ENCODE results near the gene WNT7A.

The WNT7A gene

GRCh38 chr3:13796701-13797460, 83.0 kb downstream of the WNT7A start:
- DNase-seq (ENCODE audit: low read depth in 1 of 2, low spot score in 1 of 2) = no peak

DNA sequence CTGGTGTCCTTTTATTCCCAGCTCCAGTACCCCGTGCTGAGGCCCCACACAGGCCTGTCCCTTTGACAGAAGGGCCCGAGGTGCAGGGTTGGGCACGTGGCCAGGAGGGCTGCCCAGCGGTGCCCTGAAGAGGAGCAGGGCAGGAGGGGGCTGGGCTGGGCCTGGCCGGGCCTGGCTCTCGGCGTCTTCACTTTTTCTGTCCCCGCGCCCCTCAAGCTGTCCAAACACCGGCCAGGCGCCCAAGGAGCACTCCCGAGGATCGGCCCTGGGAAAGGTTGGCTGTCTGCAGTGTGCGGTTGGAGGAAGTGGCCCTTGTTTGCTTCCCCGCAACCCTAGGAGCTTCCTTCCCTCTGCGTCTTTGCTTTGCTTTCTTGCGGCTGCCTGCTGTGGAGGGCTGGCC, 84.1 kb downstream of the WNT7A start:
- no peak for DNase-seq (ENCODE audit: low read depth in 1 of 2, low spot score in 1 of 2)

- no peak for DNase-seq (ENCODE audit: low read depth in 1 of 2, low spot score in 1 of 2)
These were observed 85.5 kb downstream of the WNT7A start for GRCh38 chr3:13794322-13794721.

GRCh38 chr3:13793451-13793850, 86.4 kb downstream of the WNT7A start:
- DNase-seq (ENCODE audit: low read depth in 1 of 2, low spot score in 1 of 2) = no peak

DNA sequence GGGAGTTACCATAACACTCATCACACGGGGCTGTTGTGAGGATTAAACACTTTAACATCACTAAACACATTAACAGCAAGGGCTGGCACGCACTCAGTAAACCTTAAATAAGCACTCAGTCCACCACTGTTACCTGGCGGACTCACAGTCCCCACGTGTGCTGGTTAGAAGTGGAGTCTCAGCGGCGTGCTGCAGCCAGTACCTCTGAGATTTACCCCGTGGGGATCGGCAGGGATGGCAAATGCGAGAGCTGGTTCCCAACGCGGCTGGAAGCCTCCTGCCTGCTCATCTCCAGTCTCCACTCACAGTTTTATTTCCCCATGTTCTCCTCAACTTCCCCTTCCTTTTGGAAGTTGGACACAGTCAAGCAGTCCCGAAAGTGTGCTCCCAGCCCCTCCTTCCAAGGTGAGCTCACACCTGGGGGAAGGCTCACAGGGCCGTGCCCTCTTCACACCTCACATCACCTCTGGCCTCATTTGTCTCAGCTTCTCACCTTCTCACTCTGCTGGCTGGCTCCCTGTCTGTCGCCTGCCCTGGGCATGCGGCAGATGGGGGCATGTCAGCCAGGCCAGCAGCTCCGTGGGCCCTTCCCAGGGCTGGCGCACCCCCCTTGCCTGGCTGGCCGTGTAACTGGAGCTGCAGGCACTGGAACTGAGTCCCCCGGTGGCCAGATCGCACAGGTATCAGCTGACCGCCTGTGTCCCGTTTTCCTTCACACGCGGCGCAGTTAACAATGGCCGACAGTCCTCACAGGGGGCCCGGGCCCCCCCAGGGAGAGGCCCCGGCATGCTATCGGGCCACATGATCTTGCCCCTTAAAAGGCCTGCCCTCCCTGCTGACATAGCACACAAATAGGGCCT, 87.1 kb downstream of the WNT7A start:
- DNase-seq (ENCODE audit: low read depth in 1 of 2, low spot score in 1 of 2) = no peak

- no peak for DNase-seq (ENCODE audit: low read depth in 1 of 2, low spot score in 1 of 2)
These were observed 87.8 kb downstream of the WNT7A start for GRCh38 chr3:13792051-13792490.

GRCh38 chr3:13791198-13792050, 88.4 kb downstream of the WNT7A start:
- no peak for DNase-seq (ENCODE audit: low read depth in 1 of 2, low spot score in 1 of 2)

- no peak for DNase-seq (ENCODE audit: low read depth in 1 of 2, low spot score in 1 of 2)
These were observed 89.3 kb downstream of the WNT7A start for GRCh38 chr3:13790376-13791197.

DNA sequence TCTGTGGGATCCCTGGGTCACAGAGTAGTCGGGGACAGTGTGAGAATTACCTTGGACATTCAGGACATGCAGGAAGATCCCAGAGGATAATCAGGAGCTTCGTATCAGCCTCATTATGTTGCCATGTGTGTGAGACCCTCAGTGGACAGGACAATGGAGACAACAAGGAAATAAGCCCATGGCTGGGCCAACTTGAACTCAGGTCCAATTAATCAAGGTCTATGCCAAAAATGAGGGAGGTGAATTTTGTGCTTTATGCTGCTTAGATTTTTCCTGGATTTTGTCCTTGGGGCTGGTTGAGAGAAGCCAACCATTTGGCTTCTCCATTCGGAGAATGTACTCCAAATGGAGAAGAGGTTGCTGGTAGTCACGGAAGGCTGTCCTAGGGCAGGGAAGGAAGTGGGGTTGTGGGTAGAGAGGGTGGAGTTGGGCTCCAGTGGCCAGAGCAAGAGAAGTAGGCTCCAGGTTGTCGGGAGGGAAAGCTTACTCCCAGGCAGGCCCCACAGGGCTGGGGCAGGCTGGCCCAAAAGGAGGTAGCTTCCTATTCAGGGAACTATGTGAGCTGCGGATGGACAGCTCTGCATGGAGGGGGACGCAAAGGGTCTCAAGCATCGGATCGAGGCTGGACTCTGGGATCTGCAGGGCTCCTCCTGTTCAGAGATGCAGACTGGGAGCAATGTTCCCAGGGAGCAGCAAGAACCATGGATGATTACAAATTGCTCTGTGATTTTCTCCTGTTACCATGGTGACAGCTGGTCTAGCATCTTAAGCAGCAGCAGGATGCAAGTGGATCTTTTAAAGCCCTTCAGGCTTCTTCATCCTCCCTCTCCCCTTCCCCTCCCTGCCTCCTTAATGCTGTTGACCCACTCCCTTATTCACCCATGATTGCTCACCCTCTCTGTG, 91.1 kb downstream of the WNT7A start:
- no peak for DNase-seq (ENCODE audit: low read depth in 1 of 2, low spot score in 1 of 2)

DNA sequence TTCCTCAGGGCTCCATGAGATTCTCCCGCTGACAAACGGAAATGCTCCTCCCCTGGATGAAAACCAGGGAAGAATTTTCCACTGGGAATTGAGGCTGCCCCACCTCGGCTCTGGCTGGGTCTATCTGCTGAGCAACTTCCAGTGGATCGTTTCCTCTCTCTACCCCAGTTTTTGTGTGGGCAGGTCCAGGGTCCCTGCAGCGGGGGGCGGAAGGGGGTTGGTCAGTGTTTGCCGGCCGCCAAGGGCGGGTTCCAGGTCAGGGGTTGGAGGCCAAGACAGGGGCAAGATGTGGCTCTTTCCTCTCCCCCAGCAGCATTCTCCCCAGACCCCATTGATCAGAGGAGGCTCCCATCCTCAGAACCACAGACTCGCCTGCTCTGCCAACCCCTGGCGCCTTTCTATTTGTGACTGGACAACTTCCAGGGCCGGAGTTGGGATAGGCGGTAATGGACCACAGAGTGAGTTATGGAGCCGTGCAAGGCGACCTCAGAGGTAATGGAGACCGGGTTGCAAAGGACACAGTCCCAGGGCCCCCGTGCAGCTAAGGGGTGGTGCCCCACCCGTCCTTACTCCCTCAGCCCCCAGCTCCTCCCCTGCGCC, 92.2 kb downstream of the WNT7A start:
- DNase-seq (ENCODE audit: low read depth in 1 of 2, low spot score in 1 of 2) = no peak

DNA sequence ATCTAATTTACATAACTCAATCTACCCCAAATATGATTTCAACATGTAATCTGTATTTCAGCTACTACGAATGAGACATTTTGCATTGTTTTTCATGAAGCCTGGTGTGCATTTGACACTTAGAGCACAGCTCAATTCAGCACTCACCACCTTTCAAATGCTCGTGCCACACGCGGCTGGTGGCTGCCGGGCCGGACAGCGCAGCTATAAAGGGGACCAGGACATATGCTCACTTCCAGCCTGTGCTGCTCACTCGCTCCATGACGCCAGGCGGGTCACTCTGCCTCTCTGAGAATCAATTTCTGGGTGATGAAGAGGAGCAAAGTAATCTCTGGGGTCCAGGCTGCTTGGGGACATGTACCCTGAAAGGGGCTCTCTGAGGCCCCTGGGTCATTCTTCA, 93.1 kb downstream of the WNT7A start:
- DNase-seq (ENCODE audit: low read depth in 1 of 2, low spot score in 1 of 2) = no peak

DNA sequence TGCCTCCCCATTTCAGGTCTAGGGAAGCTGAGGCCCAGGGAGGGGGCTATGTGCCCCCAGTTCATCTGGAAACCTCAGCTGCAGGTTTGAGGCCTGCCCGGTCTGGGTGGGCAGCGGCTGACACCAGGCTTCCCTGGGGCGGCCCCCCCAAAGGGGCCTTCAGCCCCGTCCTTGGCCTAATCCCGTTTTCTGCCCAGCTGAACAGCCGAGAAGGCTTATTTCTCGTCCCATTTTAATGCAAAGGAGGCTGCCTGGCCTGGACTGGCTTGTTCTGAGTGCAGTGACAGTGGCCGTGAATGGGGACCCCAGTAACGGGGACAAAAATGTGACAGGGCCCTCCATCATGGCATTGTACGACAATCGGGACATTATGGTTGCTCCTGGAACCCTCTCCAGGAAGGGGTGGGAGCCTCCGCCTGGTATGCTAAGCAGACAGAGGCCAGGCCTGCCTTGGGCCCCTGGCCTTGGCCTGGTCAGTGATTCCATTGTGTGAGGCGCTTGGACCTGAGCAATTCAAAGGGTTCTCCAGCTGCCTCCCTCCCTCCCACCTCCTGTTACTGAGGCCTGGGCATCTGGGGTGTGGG, 93.9 kb downstream of the WNT7A start:
- DNase-seq (ENCODE audit: low read depth in 1 of 2, low spot score in 1 of 2) = no peak

DNA sequence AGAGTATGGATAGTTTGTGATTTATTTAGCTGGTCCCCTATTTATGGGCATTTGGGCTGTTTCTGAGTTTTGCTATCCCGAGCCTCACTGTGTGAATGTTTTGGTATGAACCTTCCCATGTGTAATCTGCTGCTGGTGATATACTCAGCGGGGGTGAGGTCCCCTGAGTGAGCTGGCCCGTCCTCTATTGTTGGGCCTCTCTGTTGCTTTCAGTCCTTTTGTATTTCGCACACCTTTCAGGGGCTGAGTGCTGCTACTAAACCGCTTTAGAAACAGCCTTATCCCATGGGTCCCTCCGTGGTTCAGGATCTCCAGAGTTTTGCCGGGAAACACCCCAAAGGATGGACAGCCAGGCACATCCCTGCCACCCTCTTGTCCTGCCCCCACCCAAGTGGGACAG, 94.5 kb downstream of the WNT7A start:
- no peak for DNase-seq (ENCODE audit: low read depth in 1 of 2, low spot score in 1 of 2)

DNA sequence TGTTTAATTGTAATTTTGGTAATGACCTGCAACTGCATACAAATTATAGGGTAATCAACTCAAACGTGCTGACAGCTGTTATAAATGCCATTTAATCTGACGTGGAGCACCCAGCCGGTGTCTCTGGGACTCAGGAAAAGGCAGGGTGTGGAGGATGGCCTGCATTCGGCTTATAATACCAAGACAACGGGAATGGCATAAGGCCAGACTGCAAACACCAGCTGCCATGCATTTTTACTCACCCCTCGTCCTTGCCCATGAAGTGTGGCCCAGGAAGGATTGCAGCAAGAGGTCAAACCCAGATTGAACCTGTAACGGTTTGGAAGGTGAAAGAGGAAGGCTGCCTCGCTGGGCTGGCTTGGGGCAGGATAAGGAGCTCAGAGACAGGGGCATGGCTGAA, 96.4 kb downstream of the WNT7A start:
- DNase-seq (ENCODE audit: low read depth in 1 of 2, low spot score in 1 of 2) = no peak

DNA sequence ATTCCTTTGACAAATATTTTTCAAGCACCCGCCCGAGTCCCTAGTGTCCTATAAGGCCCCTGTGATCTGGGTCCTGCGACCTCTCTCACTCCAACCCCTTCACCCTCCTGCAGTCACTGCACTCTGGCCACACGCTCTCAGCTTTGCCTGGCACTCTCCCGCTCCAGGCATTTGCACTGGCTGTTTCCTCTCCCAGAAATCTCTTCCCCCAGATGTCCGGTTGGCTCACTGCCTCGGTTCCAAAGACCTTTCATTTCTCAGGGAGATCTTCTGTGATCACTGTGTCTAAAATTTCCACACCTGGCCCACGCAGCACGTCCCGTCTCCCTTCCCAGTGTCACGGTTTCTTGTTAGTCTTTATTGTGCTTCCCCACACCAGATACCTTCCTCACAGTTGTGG, 97.4 kb downstream of the WNT7A start:
- DNase-seq (ENCODE audit: low read depth in 1 of 2, low spot score in 1 of 2) = no peak

GRCh38 chr3:13781417-13781816, 98.5 kb downstream of the WNT7A start:
- DNase-seq (ENCODE audit: low read depth in 1 of 2, low spot score in 1 of 2) = no peak

DNA sequence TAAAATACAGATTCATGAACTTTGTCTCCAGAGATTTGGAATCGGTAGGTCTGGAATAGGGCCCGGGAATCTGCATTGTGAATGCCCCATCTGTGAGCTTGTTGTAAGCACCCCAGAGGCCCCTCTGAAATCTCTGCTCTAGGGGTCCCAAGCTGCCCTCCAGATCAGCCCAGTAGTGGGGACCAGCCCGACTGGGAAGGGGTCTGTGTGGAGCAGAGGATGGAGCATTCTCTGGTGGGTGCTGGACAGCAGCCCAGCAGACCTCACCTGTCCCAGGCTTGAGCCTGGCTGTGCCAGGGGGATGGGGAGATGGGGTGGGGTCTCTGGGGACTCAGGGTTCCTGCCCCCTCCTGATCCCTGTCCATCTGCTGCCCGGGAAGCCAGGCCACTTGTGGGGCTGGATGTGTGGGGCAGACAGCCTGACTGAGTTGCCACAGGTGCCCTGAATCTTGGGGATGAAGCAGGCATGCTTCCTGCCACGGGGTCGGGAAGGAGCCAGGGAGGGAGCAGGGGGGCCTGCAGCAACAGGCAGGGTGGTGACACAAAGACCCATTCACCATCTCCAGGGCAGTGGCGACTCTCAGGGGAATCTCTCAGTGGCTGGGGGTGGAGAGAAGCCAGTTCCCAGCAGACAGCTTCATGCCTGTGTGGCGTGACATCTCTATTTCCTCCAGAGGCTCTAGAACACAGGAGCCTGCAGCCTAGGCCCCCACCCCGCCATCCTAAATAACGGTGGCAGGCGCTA, 99.3 kb downstream of the WNT7A start:
- DNase-seq (ENCODE audit: low read depth in 1 of 2, low spot score in 1 of 2) = no peak

Measured in activated T-helper 1 cell treated with anti-CD3 and anti-CD28 coated beads, Interleukin-2, amount 50 U/mL, for 16 hours (primary cell).